Panc1 (cell line): ENCODE results near the gene HSPA1L. TPM values are rescaled to one million over a fixed set of nuclear protein-coding genes. Genes with fewer than 3 reads are reported as not detected.
A peak's percentile ranks its signal among the peaks of the same experiment; 100 is the strongest.

ENCODE experiments used
- ATAC-seq: fragments of 200-7000 bp; cut with Tn5 transposase; 2 replicates; pipeline ENCODE4 v1.9.1; 2020; ENCODE audit warnings: mild to moderate bottlenecking, moderate library complexity
- BruUV-seq: library from RNA; stranded (reverse); fragments of 400-500 nt; replicated peaks from 2 replicates; lab custom pipeline; 2021; lab: Mats Ljungman, UMichigan
- CTCF ChIA-PET: fragments of 300-600 bp; sonication (Branson Sonifier 250); formaldehyde crosslinking; loops from one replicate; lab custom pipeline; 2022; ENCODE audit warnings: antibody characterized with exemption; lab: Charles Lee
- POLR2A ChIA-PET: fragments of 300-600 bp; sonication (Branson Sonifier 250); formaldehyde crosslinking; loops from one replicate; lab custom pipeline; 2022; ENCODE audit warnings: antibody characterized with exemption; lab: Charles Lee
- DNase-seq: peaks from one replicate; pipeline ENCODE4 v3.0.0-alpha.2; 2010; ENCODE audit warnings: low read depth, low spot score
- H3K27ac ChIP-seq: 2 replicates; pipeline ENCODE4 v1.5.1; 2011; ENCODE audit warnings: mild to moderate bottlenecking, low read length, inconsistent platforms
- H3K27me3 ChIP-seq: fragments of 200-500 bp; sonication (Bioruptor generic); 2 replicates; pipeline ENCODE4 v1.6.0; 2014; ENCODE audit warnings: low read length, inconsistent platforms; ENCODE audit not compliant: control insufficient read depth, insufficient read depth
- H3K36me3 ChIP-seq: fragments of 200-500 bp; sonication (Bioruptor generic); 2 replicates; pipeline ENCODE4 v1.5.1; 2014; ENCODE audit warnings: inconsistent platforms, mild to moderate bottlenecking, low read length, moderate library complexity; ENCODE audit not compliant: control insufficient read depth, insufficient read depth
- H3K4me1 ChIP-seq: 2 replicates; pipeline ENCODE4 v1.5.1; 2011; ENCODE audit warnings: inconsistent platforms, mild to moderate bottlenecking, low read length, moderate library complexity; ENCODE audit not compliant: control insufficient read depth, insufficient read depth
- H3K4me3 ChIP-seq, 2 experiments: 2 replicates each; pipeline ENCODE4 v1.5.1; 2011 to 2012; ENCODE audit warnings: low read depth in 2 of 2, low read length in 2 of 2, mild to moderate bottlenecking in 2 of 2, inconsistent platforms in 1 of 2, moderate library complexity in 1 of 2
- H3K9me3 ChIP-seq: fragments of 200-500 bp; sonication (Bioruptor generic); 2 replicates; pipeline ENCODE4 v1.5.1; 2014; ENCODE audit warnings: low read depth, mild to moderate bottlenecking, inconsistent platforms, low read length, moderate library complexity; ENCODE audit not compliant: control insufficient read depth, insufficient read depth
- CTCF ChIP-seq: fragments of 450-650 bp; IDR thresholded peaks from 2 replicates; pipeline ENCODE4 v1.5.1; 2017; ENCODE audit warnings: mild to moderate bottlenecking
- POLR2AphosphoS5 ChIP-seq: IDR thresholded peaks from 2 replicates; pipeline ENCODE4 v1.6.1; 2012; ENCODE audit warnings: mild to moderate bottlenecking, low read depth, low read length, moderate library complexity
- SIN3A ChIP-seq: IDR thresholded peaks from 2 replicates; pipeline ENCODE4 v1.6.1; 2012; ENCODE audit warnings: low read depth, mild to moderate bottlenecking, low read length, moderate library complexity, borderline replicate concordance; ENCODE audit not compliant: insufficient read depth
- TCF7L2 ChIP-seq: IDR thresholded peaks from 2 replicates; pipeline ENCODE4 v1.6.1; 2011; ENCODE audit warnings: mild to moderate bottlenecking, low read depth, low read length, inconsistent platforms
- in situ Hi-C: cut with HindIII; loops from 2 replicates; pipeline ENCODE4 v1.10.0; 2016; ENCODE audit warnings: low sequenced_read_pairs, low pct_unique_long_range_greater_than_20kb
- intact Hi-C: fragments of 100-400 bp; cut with micrococcal nuclease; formaldehyde crosslinking; loops from one replicate; pipeline ENCODE4 v1.10.0; 2022; ENCODE audit not compliant: unreplicated experiment
- total RNA-seq: library from RNA; stranded (reverse); gene quantifications from one replicate; pipeline ENCODE4 v1.2.1, GENCODE V29; 2021; ENCODE audit not compliant: unreplicated experiment
- TF ChIP-seq, protein P1 (sequence below), 2 experiments: IDR thresholded peaks; 2 replicates each; pipeline ENCODE4 v1.6.1; 2011 to 2012; ENCODE audit warnings: low read depth in 2 of 2, control low read depth in 1 of 2, low read length in 1 of 2, mild to moderate bottlenecking in 1 of 2, moderate library complexity in 1 of 2; ENCODE audit not compliant: insufficient read depth in 1 of 2

Gene HSPA1L
- total RNA-seq, 1 experiment from 2014 or later = 2.8 TPM

- in situ Hi-C loops = no loop called here
- Histone ChIP-seq H3K27me3 (no peaks in the 10 kb centered on the region), H3K36me3 (no peaks in the 10 kb centered on the region; the same call in 1 of the 2 replicates), H3K27ac (peak within 1 kb of the TSS; percentile 82), H3K4me1 (peaks cover 26% of the 10 kb centered on the region), H3K9me3 (no peaks in the 10 kb centered on the region), H3K4me3 (peak within 1 kb of the TSS; percentile 62 to 89)
- peak; percentile 75; the same call in 1 of the 2 replicates for TF ChIP-seq POLR2AphosphoS5
- peak; percentile 51; the same call in 1 of the 2 replicates for TF ChIP-seq SIN3A
- TF ChIP-seq, protein P1, sequence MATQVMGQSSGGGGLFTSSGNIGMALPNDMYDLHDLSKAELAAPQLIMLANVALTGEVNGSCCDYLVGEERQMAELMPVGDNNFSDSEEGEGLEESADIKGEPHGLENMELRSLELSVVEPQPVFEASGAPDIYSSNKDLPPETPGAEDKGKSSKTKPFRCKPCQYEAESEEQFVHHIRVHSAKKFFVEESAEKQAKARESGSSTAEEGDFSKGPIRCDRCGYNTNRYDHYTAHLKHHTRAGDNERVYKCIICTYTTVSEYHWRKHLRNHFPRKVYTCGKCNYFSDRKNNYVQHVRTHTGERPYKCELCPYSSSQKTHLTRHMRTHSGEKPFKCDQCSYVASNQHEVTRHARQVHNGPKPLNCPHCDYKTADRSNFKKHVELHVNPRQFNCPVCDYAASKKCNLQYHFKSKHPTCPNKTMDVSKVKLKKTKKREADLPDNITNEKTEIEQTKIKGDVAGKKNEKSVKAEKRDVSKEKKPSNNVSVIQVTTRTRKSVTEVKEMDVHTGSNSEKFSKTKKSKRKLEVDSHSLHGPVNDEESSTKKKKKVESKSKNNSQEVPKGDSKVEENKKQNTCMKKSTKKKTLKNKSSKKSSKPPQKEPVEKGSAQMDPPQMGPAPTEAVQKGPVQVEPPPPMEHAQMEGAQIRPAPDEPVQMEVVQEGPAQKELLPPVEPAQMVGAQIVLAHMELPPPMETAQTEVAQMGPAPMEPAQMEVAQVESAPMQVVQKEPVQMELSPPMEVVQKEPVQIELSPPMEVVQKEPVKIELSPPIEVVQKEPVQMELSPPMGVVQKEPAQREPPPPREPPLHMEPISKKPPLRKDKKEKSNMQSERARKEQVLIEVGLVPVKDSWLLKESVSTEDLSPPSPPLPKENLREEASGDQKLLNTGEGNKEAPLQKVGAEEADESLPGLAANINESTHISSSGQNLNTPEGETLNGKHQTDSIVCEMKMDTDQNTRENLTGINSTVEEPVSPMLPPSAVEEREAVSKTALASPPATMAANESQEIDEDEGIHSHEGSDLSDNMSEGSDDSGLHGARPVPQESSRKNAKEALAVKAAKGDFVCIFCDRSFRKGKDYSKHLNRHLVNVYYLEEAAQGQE (IDR thresholded peaks at IDR 0.05; ENCODE audit: insufficient read depth in 1 of 2, low read depth in 2 of 2, low read length in 1 of 2) = no peak
- intact Hi-C loops = no loop called here
- BruUV-seq = no TSS peak
- DNase-seq = peak; percentile 33
- ChIA-PET POLR2A (interaction anchor here (0.6 to 0.7 kb wide), 3 partner anchors 10 to 268 kb away, joined by 3 read pairs; no protein-coding TSS in a partner anchor), CTCF (no interaction called here)
- ATAC-seq = peak; percentile 87
Measured at GRCh38 chr6:31862344-31863235, 47.5 kb upstream of the HSPA1L start, which contains the start of gene NEU1. TSS of gene NEU1 (minus strand) at chr6:31862821. CDS start at chr6:31862776, 45 bp downstream.

- Histone ChIP-seq H3K4me3 (peak overlapping the region; percentile 62 to 65), H3K4me1 (peaks cover 26% of the 10 kb centered on the region), H3K9me3 (no peaks in the 10 kb centered on the region), H3K27ac (peak overlapping the region; percentile 82), H3K36me3 (no peaks in the 10 kb centered on the region; the same call in 1 of the 2 replicates), H3K27me3 (no peaks in the 10 kb centered on the region)
- ATAC-seq = no peak
- in situ Hi-C loops = no loop called here
- TF ChIP-seq CTCF (no peak), SIN3A (no peak), TCF7L2 (no peak), POLR2AphosphoS5 (no peak)
- TF ChIP-seq, protein P1 (IDR thresholded peaks at IDR 0.05; ENCODE audit: insufficient read depth in 1 of 2, low read depth in 2 of 2, low read length in 1 of 2) = no peak
- intact Hi-C loops = no loop called here
- ChIA-PET CTCF (no interaction called here), POLR2A (no interaction called here)
- DNase-seq = no peak
- no TSS peak for BruUV-seq
Measured at GRCh38 chr6:31861919-31862343, 46.8 kb upstream of the HSPA1L start.
